Adipocyte (in vitro differentiated cells): ENCODE results near the gene SLC22A14.

Experiments
- DNase-seq: peaks from one replicate; pipeline ENCODE4 v3.0.0-alpha.2; 2015; ENCODE audit warnings: low read depth
- H3K27me3 ChIP-seq: replicated peaks from 2 replicates; pipeline ENCODE4 v1.7.0; 2013; ENCODE audit warnings: mild to moderate bottlenecking, low read length, moderate library complexity; ENCODE audit not compliant: control insufficient read depth, insufficient read depth
- H3K36me3 ChIP-seq: 2 replicates; pipeline ENCODE4 v1.7.0; 2013; ENCODE audit warnings: low read length, mild to moderate bottlenecking, moderate library complexity; ENCODE audit not compliant: control insufficient read depth, insufficient read depth, severe bottlenecking
- H3K4me1 ChIP-seq: 2 replicates; pipeline ENCODE4 v1.7.0; 2013; ENCODE audit warnings: mild to moderate bottlenecking, low read length, moderate library complexity; ENCODE audit not compliant: control insufficient read depth, insufficient read depth
- H3K4me3 ChIP-seq: 2 replicates; pipeline ENCODE4 v1.7.0; 2013; ENCODE audit warnings: mild to moderate bottlenecking, low read length, moderate library complexity
- H3K9ac ChIP-seq: 2 replicates; pipeline ENCODE4 v1.7.0; 2013; ENCODE audit warnings: mild to moderate bottlenecking, low read length, moderate library complexity
- H3K9me3 ChIP-seq: 2 replicates; pipeline ENCODE4 v1.7.0; 2013; ENCODE audit warnings: mild to moderate bottlenecking, low read length, moderate library complexity; ENCODE audit not compliant: control insufficient read depth

SLC22A14 gene

DNA sequence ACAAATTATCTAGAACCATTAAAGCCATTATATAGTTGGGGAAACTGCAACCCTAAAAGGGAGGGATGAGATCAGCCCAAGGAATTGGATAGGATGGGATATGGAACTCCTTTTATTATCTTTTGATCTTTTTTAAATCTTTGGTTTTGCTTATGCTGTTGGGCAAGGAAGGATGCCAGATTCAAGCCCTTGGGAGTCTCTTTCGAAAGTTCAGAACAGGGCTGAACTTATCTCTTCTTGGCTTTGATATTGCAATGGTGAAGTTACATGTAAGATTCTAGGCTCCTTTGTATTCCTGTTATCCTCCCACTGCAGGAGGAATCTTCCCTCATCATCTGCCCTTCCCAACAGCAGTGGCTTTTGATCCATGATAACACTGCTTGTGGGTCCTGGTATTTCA, 26.5 kb upstream of the SLC22A14 start:
- DNase-seq = no peak
- Histone ChIP-seq H3K9ac (no peak overlapping the region), H3K4me3 (peak overlapping the region; percentile 31), H3K9me3 (no peaks in the 10 kb centered on the region), H3K27me3 (no peaks in the 10 kb centered on the region), H3K36me3 (peaks cover 55% of the 10 kb centered on the region), H3K4me1 (peaks cover 26% of the 10 kb centered on the region)

GRCh38 chr3:38257583-38257982, 24.5 kb upstream of the SLC22A14 start:
- peaks cover 26% of the 10 kb centered on the region for H3K4me1 ChIP-seq
- no peak overlapping the region for H3K9ac ChIP-seq
- H3K4me3 ChIP-seq = no peak overlapping the region
- no peak for DNase-seq
- no peaks in the 10 kb centered on the region for H3K9me3 ChIP-seq
- H3K36me3 ChIP-seq = peaks cover 41% of the 10 kb centered on the region
- no peaks in the 10 kb centered on the region for H3K27me3 ChIP-seq

- Histone ChIP-seq H3K4me3 (no peak overlapping the region), H3K9ac (no peak overlapping the region), H3K9me3 (no peaks in the 10 kb centered on the region), H3K27me3 (no peaks in the 10 kb centered on the region), H3K4me1 (peaks cover 18% of the 10 kb centered on the region), H3K36me3 (peaks cover 17% of the 10 kb centered on the region)
- DNase-seq = no peak
Observed at GRCh38 chr3:38260474-38260873, 21.6 kb upstream of the SLC22A14 start.

GRCh38 chr3:38264353-38264771, 17.7 kb upstream of the SLC22A14 start:
- Histone ChIP-seq H3K4me1 (no peaks in the 10 kb centered on the region), H3K9me3 (no peaks in the 10 kb centered on the region), H3K9ac (no peak overlapping the region), H3K36me3 (peaks cover 5% of the 10 kb centered on the region), H3K27me3 (no peaks in the 10 kb centered on the region), H3K4me3 (no peak overlapping the region)
- no peak for DNase-seq

DNA sequence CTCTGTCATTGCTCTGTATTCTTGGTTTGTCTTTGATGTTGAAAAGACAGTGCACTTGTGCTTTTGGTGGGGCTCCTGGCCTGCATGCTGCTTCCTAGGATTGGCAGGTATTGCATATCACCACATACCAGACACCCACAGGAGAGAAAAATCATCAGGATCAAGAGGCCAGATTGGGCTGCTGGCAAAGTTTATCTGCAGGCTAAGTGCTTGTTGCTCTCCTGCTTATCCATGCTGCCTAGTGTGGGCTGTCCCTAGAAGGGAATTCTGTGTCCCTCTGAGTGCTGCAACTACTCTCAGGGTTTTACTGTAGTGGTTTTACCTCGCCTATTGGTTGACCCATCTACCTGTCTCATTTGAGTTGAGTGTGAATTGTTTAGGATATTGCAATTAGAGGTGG, 17.3 kb upstream of the SLC22A14 start:
- Histone ChIP-seq H3K36me3 (peaks cover 5% of the 10 kb centered on the region), H3K27me3 (no peaks in the 10 kb centered on the region), H3K9ac (no peak overlapping the region)

DNA sequence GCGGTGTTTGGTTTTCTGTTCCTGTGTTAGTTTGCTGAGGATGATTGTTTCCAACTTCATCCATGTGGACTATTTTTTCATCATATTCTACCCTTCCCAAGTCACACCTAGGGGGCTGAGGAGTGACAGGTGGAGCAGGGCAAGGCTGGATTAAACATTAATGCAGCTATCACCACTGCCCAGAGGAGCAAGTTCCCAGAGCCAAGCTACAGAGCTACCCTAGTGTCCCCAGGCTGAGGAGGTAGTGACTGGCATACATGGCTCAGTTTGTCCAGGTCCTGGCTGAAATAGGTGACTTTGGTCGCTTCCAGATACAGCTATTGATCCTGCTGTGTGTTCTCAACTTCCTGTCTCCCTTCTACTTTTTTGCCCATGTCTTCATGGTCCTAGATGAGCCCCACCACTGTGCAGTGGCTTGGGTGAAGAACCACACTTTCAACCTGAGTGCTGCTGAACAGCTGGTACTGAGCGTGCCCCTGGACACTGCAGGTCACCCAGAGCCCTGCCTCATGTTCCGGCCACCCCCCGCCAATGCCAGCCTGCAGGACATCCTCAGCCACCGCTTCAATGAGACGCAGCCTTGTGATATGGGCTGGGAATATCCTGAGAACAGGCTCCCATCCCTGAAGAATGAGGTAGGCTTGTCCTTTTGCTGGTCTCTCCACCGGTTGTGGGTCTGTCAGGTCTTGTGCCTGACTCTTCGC, 16.3 kb upstream of the SLC22A14 start, which contains the start of gene SLC22A13:
TSS of gene SLC22A13 (plus strand) at position 209 of the 704 bp plus-strand sequence. CDS start at position 258, 49 bp downstream.
- H3K9ac ChIP-seq = no peak within 1 kb of the TSS
- no peaks in the 10 kb centered on the region for H3K4me1 ChIP-seq
- no peaks in the 10 kb centered on the region for H3K27me3 ChIP-seq
- no peak for DNase-seq
- H3K4me3 ChIP-seq = no peak within 1 kb of the TSS
- peaks cover 4% of the 10 kb centered on the region for H3K36me3 ChIP-seq
- no peaks in the 10 kb centered on the region for H3K9me3 ChIP-seq

More for the DNA sequence above, 17.3 kb upstream of the SLC22A14 start:
- Histone ChIP-seq H3K9me3 (no peaks in the 10 kb centered on the region), H3K4me1 (no peaks in the 10 kb centered on the region), H3K4me3 (no peak overlapping the region)
- no peak for DNase-seq

GRCh38 chr3:38266810-38267209, 15.3 kb upstream of the SLC22A14 start:
- H3K36me3 ChIP-seq = no peaks in the 10 kb centered on the region
- H3K4me3 ChIP-seq = no peak overlapping the region
- no peaks in the 10 kb centered on the region for H3K4me1 ChIP-seq
- H3K9ac ChIP-seq = no peak overlapping the region
- no peaks in the 10 kb centered on the region for H3K27me3 ChIP-seq
- no peaks in the 10 kb centered on the region for H3K9me3 ChIP-seq
- no peak for DNase-seq

- H3K9me3 ChIP-seq = no peaks in the 10 kb centered on the region
- H3K36me3 ChIP-seq = no peaks in the 10 kb centered on the region
- H3K27me3 ChIP-seq = no peaks in the 10 kb centered on the region
- H3K9ac ChIP-seq = no peak overlapping the region
- DNase-seq = no peak
- no peak overlapping the region for H3K4me3 ChIP-seq
- no peaks in the 10 kb centered on the region for H3K4me1 ChIP-seq
Observed at GRCh38 chr3:38267662-38268061, 14.4 kb upstream of the SLC22A14 start.

DNA sequence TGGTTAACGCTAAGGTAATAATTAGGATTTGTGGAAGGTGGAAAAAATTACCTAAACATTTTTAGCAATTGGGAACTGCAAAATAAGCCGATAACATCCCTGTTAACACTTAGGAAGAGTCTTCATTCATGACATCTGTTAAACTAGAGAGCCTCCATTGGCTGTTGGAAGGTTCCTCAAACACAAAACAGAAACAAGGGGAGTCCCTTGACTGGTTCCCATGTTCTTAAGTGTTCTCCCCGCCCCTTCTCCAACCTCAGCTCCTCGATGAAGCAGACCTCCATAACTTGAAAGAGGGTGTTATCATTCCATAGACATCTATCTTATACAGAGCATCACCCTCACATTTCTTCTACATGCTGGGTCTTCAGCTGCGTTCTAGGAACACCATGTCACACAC, 14.0 kb upstream of the SLC22A14 start:
- no peaks in the 10 kb centered on the region for H3K4me1 ChIP-seq
- no peak overlapping the region for H3K9ac ChIP-seq
- H3K36me3 ChIP-seq = no peaks in the 10 kb centered on the region
- H3K9me3 ChIP-seq = no peaks in the 10 kb centered on the region
- DNase-seq = no peak
- no peaks in the 10 kb centered on the region for H3K27me3 ChIP-seq
- H3K4me3 ChIP-seq = no peak overlapping the region

DNA sequence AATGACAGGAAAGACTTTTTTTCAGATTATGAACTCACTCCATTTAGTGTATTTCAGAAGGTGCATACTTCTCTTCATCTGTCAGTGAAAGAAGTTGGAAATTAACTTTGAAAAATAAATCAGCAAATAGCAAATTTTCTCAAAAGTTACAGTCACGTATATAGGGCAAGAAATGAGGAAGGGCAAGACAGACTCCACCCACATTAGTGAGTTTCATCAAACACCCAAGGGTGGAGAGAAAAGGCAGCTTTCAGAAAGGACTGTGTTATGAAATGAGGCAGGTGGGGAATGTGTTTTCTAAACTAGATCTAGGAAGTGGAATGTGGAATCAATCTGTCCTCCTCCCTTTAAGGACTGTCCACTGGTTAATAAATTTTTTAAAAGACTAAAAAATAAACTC, 13.6 kb upstream of the SLC22A14 start:
- no peak for DNase-seq
- H3K36me3 ChIP-seq = no peaks in the 10 kb centered on the region
- H3K4me3 ChIP-seq = no peak overlapping the region
- no peaks in the 10 kb centered on the region for H3K9me3 ChIP-seq
- no peak overlapping the region for H3K9ac ChIP-seq
- no peaks in the 10 kb centered on the region for H3K4me1 ChIP-seq
- H3K27me3 ChIP-seq = no peaks in the 10 kb centered on the region

- Histone ChIP-seq H3K27me3 (no peaks in the 10 kb centered on the region), H3K4me1 (no peaks in the 10 kb centered on the region), H3K4me3 (no peak overlapping the region), H3K9ac (no peak overlapping the region), H3K36me3 (peaks cover 8% of the 10 kb centered on the region), H3K9me3 (no peaks in the 10 kb centered on the region)
- DNase-seq = no peak
Observed at GRCh38 chr3:38270606-38271005, 11.5 kb upstream of the SLC22A14 start.

DNA sequence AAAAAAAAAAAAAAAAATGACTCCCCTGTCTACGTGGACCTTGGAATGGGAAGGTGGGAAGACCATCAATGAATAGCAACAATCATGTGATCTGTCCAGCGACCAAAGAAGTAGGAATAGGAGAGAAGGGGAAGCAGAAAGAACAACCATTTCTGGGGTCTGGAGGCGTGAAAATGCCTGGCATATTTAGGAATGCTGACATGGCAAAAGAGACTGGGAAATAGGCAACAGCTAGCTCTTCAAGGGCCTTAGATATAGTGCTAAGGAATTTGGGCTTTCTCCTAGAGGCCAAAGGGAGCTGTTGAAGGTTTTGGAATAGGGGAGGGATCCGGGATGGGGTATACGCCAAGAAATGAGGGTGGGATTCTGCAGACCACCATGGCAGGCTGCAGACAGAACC, 10.5 kb upstream of the SLC22A14 start:
- peaks cover 15% of the 10 kb centered on the region for H3K36me3 ChIP-seq
- no peak for DNase-seq
- H3K4me1 ChIP-seq = no peaks in the 10 kb centered on the region
- H3K4me3 ChIP-seq = no peak overlapping the region
- no peaks in the 10 kb centered on the region for H3K9me3 ChIP-seq
- no peaks in the 10 kb centered on the region for H3K27me3 ChIP-seq
- no peak overlapping the region for H3K9ac ChIP-seq
